IMR-90 (cell line): ENCODE measurements around the gene ZNF362.

Experiments used
- BHLHE40 ChIP-seq: fragments of 150-350 bp; IDR thresholded peaks from 2 replicates; pipeline ENCODE4 v1.6.1; 2016; ENCODE audit warnings: mild to moderate bottlenecking, low read depth, low read length
- CEBPB ChIP-seq: IDR thresholded peaks from 2 replicates; pipeline ENCODE4 v1.6.1; 2012; ENCODE audit warnings: low read depth, low read length, improper control_type of control experiment
- CHD1 ChIP-seq: IDR thresholded peaks from 2 replicates; pipeline ENCODE4 v1.6.1; 2012; ENCODE audit warnings: low read depth, low read length, improper control_type of control experiment
- MAZ ChIP-seq: IDR thresholded peaks from 2 replicates; pipeline ENCODE4 v1.6.1; 2012; ENCODE audit warnings: low read depth, mild to moderate bottlenecking, low read length, improper control_type of control experiment, moderate library complexity, borderline replicate concordance
- MXI1 ChIP-seq: IDR thresholded peaks from 2 replicates; pipeline ENCODE4 v1.6.1; 2012; ENCODE audit warnings: low read depth, mild to moderate bottlenecking, low read length, moderate library complexity, borderline replicate concordance
- POLR2A ChIP-seq: IDR thresholded peaks from 2 replicates; pipeline ENCODE4 v1.6.1; 2012; ENCODE audit warnings: mild to moderate bottlenecking, low read depth, low read length
- RAD21 ChIP-seq: IDR thresholded peaks from 2 replicates; pipeline ENCODE4 v1.6.1; 2012; ENCODE audit warnings: low read length, improper control_type of control experiment
- RFX5 ChIP-seq: IDR thresholded peaks from 2 replicates; pipeline ENCODE4 v1.8.0; 2012; ENCODE audit warnings: low read depth, mild to moderate bottlenecking, low read length, moderate library complexity
- SMC3 ChIP-seq: fragments of 150-350 bp; IDR thresholded peaks from 2 replicates; pipeline ENCODE4 v1.6.1; 2016; ENCODE audit warnings: low read depth, mild to moderate bottlenecking, antibody characterized with exemption, low read length, moderate library complexity
- TF ChIP-seq, protein P1 (sequence below): conservative IDR thresholded peaks from 2 replicates; pipeline ENCODE4 v1.5.1; 2012; ENCODE audit warnings: mild to moderate bottlenecking, low read depth, low read length, improper control_type of control experiment
- TF ChIP-seq, protein P2 (sequence below): fragments of 150-350 bp; IDR thresholded peaks from 2 replicates; pipeline ENCODE4 v1.6.1; 2017; ENCODE audit warnings: mild to moderate bottlenecking, antibody characterized with exemption, low read length, low read depth
- TF ChIP-seq, protein P3 (sequence below): fragments of 150-350 bp; IDR thresholded peaks from 2 replicates; pipeline ENCODE4 v1.6.1; 2016; ENCODE audit warnings: low read depth, mild to moderate bottlenecking, low read length, moderate library complexity, borderline replicate concordance

DNA sequence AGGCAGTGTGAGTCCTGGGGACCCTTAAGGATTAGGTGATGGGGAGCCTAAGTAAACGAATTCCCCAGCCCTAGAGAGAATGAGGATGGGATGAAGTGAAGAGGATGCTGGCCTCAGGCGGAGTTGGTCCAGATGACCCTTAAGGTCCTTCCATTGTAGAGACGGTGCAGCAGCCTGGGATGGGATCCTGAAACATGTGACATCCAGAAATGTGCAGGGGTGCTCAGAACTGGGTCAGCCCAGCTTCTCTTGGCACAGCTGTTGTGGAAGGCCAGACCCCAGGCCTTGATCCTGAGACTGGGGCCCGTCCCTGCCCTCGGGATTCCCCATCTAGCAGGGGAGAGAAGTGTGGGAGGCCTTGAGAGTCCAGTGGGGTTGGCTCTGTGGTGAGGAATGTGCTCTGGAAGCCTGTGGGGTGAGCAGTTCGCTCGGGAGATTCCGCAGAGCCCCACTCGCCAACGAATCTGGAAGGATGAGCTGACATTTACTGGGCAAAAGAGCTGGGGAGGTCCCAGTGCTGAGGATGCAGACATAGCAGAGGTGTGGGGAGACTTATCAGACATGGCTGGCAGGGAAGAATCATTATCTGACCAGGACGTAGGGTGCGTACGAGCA, 36.5 kb downstream of the ZNF362 start:
- TF ChIP-seq, protein P1, sequence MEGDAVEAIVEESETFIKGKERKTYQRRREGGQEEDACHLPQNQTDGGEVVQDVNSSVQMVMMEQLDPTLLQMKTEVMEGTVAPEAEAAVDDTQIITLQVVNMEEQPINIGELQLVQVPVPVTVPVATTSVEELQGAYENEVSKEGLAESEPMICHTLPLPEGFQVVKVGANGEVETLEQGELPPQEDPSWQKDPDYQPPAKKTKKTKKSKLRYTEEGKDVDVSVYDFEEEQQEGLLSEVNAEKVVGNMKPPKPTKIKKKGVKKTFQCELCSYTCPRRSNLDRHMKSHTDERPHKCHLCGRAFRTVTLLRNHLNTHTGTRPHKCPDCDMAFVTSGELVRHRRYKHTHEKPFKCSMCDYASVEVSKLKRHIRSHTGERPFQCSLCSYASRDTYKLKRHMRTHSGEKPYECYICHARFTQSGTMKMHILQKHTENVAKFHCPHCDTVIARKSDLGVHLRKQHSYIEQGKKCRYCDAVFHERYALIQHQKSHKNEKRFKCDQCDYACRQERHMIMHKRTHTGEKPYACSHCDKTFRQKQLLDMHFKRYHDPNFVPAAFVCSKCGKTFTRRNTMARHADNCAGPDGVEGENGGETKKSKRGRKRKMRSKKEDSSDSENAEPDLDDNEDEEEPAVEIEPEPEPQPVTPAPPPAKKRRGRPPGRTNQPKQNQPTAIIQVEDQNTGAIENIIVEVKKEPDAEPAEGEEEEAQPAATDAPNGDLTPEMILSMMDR: no peak
- TF ChIP-seq, protein P2, sequence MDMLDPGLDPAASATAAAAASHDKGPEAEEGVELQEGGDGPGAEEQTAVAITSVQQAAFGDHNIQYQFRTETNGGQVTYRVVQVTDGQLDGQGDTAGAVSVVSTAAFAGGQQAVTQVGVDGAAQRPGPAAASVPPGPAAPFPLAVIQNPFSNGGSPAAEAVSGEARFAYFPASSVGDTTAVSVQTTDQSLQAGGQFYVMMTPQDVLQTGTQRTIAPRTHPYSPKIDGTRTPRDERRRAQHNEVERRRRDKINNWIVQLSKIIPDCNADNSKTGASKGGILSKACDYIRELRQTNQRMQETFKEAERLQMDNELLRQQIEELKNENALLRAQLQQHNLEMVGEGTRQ: no peak
- TF ChIP-seq POLR2A (no peak), RFX5 (no peak), SMC3 (no peak), BHLHE40 (no peak), MAZ (no peak), CEBPB (no peak), MXI1 (no peak), CHD1 (no peak), RAD21 (no peak)
- TF ChIP-seq, protein P3, sequence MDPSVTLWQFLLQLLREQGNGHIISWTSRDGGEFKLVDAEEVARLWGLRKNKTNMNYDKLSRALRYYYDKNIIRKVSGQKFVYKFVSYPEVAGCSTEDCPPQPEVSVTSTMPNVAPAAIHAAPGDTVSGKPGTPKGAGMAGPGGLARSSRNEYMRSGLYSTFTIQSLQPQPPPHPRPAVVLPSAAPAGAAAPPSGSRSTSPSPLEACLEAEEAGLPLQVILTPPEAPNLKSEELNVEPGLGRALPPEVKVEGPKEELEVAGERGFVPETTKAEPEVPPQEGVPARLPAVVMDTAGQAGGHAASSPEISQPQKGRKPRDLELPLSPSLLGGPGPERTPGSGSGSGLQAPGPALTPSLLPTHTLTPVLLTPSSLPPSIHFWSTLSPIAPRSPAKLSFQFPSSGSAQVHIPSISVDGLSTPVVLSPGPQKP: no peak
